NCI-H146 treated with DMSO at 0.1 percent for 48 hours (cell line): ENCODE results near the gene SCO1.
"Not testable (repeated sequence)": the region's sequence is repeated elsewhere in the genome, so short reads cannot be mapped to it uniquely, and the experiment has no call there.

Source experiments
- DNase-seq: peaks from one replicate; lab custom pipeline; 2025; ENCODE audit not compliant: unreplicated experiment; lab: John Stamatoyannopoulos, UW

SCO1 gene

GRCh38 chr17:10697092-10698081, at the start of gene SCO1, which contains the start of gene ADPRM:
Gene SCO1, minus strand, starts transcription at chr17:10697533. Its CDS starts 26 bp downstream, at chr17:10697507.
Gene ADPRM, plus strand, starts transcription at chr17:10697594. Its CDS starts 7,333 bp downstream, at chr17:10704927.
- peak; percentile 85 for DNase-seq

GRCh38 chr17:10745231-10745630, 47.9 kb upstream of the SCO1 start:
- DNase-seq, result no peak

GRCh38 chr17:10744501-10745000, 47.2 kb upstream of the SCO1 start:
- no peak for DNase-seq

- DNase-seq, result no peak
Measured at GRCh38 chr17:10743316-10744009, 46.1 kb upstream of the SCO1 start.

GRCh38 chr17:10742431-10742830, 45.1 kb upstream of the SCO1 start:
- DNase-seq, result no peak

GRCh38 chr17:10741416-10742135, 44.2 kb upstream of the SCO1 start:
- DNase-seq, result no peak

GRCh38 chr17:10739386-10739785, 42.1 kb upstream of the SCO1 start:
- DNase-seq, result no peak

GRCh38 chr17:10738521-10739258, 41.4 kb upstream of the SCO1 start:
- DNase-seq, result no peak

GRCh38 chr17:10737736-10738135, 40.4 kb upstream of the SCO1 start:
- no peak for DNase-seq

GRCh38 chr17:10737168-10737622, 39.9 kb upstream of the SCO1 start:
- DNase-seq, result peak; percentile 25

GRCh38 chr17:10735821-10736220, 38.5 kb upstream of the SCO1 start:
- no peak for DNase-seq

- no peak for DNase-seq
Measured at GRCh38 chr17:10735251-10735650, 37.9 kb upstream of the SCO1 start.

- no peak for DNase-seq
Measured at GRCh38 chr17:10733666-10734065, 36.3 kb upstream of the SCO1 start.

- DNase-seq, result not testable (repeated sequence)
Measured at GRCh38 chr17:10732121-10732520, 34.8 kb upstream of the SCO1 start.

GRCh38 chr17:10731408-10731879, 34.1 kb upstream of the SCO1 start:
- DNase-seq, result no peak

GRCh38 chr17:10730247-10730646, 32.9 kb upstream of the SCO1 start:
- DNase-seq, result not testable (repeated sequence)

- no peak for DNase-seq
Measured at GRCh38 chr17:10729334-10730193, 32.2 kb upstream of the SCO1 start, which contains the start of gene TMEM220. Gene TMEM220, minus strand, starts transcription at chr17:10730023. Its CDS starts 172 bp downstream, at chr17:10729851.

GRCh38 chr17:10728331-10728892, 31.1 kb upstream of the SCO1 start:
- no peak for DNase-seq

- DNase-seq, result no peak
Measured at GRCh38 chr17:10727192-10727591, 29.9 kb upstream of the SCO1 start.
